NB4 (cell line): Measurements from ENCODE around the gene AOPEP.

ENCODE experiments used
- POLR2A ChIP-seq: IDR thresholded peaks from 2 replicates; pipeline ENCODE4 v1.6.1; 2011; ENCODE audit warnings: mild to moderate bottlenecking; ENCODE audit not compliant: insufficient read length; ENCODE audit errors: extremely low read depth
- TF ChIP-seq, protein P1 (sequence below): IDR thresholded peaks from one replicate; pipeline ENCODE4 v1.5.1; 2012; ENCODE audit warnings: low read depth, low read length

DNA sequence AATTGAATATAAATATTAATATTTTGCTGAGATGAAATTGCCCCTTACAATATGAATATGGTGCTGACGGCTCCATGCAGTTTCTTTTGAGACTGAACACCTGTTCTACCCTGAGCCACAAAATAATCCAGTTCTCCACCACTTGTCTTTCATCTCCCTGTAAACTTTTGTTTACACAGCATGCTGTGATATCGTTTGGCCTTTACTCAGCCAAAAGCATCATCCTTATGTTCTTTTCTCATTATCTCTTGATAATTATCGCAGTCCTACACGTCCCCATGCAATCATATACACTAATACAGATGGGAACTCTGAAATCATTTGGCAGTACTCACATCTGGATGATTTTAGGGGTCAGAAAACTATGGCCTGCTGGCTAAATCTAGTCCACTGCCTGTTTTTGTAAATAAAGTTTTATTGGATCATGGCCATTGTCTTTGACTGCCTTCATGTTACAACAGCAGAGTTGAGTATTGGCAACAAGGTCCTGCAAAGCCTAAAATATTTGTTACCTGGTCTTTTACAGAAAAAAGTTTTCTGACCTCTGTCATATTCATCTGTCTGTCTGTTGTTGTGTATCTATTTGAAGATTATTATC lies 53.3 kb downstream of the AOPEP start:
- TF ChIP-seq, protein P1, sequence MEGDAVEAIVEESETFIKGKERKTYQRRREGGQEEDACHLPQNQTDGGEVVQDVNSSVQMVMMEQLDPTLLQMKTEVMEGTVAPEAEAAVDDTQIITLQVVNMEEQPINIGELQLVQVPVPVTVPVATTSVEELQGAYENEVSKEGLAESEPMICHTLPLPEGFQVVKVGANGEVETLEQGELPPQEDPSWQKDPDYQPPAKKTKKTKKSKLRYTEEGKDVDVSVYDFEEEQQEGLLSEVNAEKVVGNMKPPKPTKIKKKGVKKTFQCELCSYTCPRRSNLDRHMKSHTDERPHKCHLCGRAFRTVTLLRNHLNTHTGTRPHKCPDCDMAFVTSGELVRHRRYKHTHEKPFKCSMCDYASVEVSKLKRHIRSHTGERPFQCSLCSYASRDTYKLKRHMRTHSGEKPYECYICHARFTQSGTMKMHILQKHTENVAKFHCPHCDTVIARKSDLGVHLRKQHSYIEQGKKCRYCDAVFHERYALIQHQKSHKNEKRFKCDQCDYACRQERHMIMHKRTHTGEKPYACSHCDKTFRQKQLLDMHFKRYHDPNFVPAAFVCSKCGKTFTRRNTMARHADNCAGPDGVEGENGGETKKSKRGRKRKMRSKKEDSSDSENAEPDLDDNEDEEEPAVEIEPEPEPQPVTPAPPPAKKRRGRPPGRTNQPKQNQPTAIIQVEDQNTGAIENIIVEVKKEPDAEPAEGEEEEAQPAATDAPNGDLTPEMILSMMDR = no peak
- TF ChIP-seq POLR2A = no peak
